ENCODE data around the gene C21orf58.

GRCh38 chr21:46357335-46357604, 33.6 kb upstream of the C21orf58 start:
- TF ChIP-seq CTCF (IDR thresholded peaks at IDR 0.05) (no peak), POLR2A (IDR thresholded peaks at IDR 0.05) (no peak)

Measured in tibial nerve (tissue), 3 donors.